VCaP (cell line): ENCODE results near the gene EMC1.
A peak's percentile ranks its signal among the peaks of the same experiment; 100 is the strongest.

Source experiments
- H3K27ac ChIP-seq: fragments of 450-650 bp; 2 replicates; pipeline ENCODE4 v1.5.1; 2017
- CTCF ChIP-seq: fragments of 450-650 bp; conservative IDR thresholded peaks from 2 replicates; pipeline ENCODE4 v1.5.1; 2017; ENCODE audit warnings: mild to moderate bottlenecking, moderate library complexity

EMC1 gene

GRCh38 chr1:19205845-19206244, 45.5 kb downstream of the EMC1 start:
- TF ChIP-seq CTCF = no peak
- no peak overlapping the region for H3K27ac ChIP-seq

GRCh38 chr1:19205403-19205802, 45.9 kb downstream of the EMC1 start:
- no peak for TF ChIP-seq CTCF
- no peak overlapping the region for H3K27ac ChIP-seq

DNA sequence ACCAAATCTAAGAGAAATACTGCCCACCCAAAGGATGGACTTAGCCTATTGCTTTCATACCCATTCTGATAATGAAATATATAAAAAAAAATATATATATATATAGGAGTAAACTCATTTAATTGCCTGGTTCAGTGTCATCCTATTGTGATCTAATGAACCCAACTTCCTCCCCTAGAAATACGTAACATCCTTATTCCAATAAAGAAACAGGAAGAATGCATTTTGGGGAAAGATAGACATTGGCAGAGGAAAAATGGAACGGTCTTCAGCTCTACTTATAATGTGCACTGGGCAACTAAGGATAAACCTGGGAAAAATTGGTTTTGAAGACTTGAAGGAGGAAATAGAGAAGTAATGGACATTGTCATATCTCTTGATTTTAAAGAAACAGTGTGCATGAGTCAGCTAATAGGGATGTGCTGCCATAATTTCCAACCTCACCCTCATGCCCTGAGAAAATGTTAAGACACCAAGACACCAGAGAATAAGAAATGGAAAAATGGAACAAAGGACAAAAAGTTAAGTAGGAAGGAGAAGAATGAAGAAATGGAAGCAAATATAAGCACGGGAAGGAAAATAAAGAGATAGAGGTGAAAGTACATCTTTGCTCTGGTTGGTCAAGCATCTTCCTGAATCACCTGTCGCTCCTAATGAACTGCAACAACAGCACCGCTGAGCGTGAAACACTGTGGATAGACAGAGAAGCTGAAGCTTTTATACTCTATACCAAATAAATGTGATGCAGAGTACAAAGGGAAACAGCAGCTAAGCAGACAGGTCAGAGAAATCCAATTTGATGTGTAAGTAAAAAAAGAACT, 46.7 kb downstream of the EMC1 start:
- H3K27ac ChIP-seq = peak overlapping the region; percentile 51; the same call in 1 of the 2 replicates
- no peak for TF ChIP-seq CTCF

- TF ChIP-seq CTCF = no peak
- peak overlapping the region; percentile 51 for H3K27ac ChIP-seq
Observed at GRCh38 chr1:19203440-19203839, 47.9 kb downstream of the EMC1 start.

- no peak for TF ChIP-seq CTCF
- H3K27ac ChIP-seq = peak overlapping the region; percentile 51
Observed at GRCh38 chr1:19202396-19202795, 48.9 kb downstream of the EMC1 start.

DNA sequence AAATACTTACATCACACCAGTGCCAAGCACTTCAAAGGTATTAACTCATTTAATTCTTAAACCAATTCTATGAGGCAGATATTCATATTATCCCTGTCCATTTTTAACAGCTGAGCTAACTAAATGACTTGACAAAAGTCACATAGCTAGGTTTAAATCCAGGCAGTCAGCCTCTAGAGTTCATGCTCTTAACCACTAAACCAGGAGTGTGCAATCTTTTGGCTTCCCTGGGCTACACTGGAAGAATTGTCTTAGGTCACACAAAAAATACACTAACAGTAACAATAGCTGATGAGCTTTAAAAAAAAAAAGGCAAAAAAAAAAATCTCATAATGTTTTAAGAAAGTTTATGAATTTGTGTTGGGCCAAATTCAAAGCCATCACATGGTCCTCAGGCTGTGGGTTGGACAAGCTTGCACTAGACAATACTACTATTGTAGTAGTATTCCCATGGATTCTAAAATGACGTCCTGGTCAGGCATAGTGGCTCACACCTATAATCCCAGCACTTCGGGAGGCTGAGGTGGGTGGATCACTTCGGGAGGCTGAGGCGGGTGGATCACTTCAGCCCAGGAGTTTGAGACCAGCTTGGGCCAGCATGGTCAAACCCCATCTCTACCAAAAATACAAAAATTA, 51.2 kb downstream of the EMC1 start:
- peak overlapping the region; percentile 57 for H3K27ac ChIP-seq
- TF ChIP-seq CTCF = no peak

DNA sequence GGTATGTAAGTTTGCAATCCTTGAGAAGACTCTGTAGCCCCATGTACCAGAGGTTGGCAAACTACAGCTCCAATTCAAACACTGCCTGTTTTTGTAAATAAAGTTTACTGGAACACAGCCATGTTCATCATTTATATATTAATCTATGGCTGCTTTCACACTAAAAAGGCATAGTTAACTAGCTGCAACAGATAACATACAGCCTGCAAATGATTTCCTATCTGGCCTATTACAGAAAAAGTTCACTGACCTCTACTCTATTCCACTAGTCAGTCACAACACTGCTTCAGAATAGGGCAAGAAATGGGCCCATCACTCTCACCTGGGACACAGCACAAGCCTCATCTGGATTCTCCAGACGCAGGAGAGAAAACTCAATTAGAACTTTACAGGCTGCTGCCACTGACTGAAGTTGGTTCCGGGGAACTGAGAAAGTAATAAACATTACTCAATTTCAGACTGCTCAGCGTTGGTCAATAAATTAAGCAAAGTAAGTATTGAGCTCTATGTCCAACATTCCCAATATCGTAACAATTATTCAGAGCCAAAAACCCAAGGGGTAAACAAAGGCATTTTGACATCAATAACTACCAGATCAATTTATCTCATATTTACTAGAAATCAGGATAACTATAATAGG, 51.9 kb downstream of the EMC1 start:
- peak overlapping the region; percentile 57 for H3K27ac ChIP-seq
- no peak for TF ChIP-seq CTCF
